ENCODE results near the gene SLC12A4. TPM values are rescaled to one million over a fixed set of nuclear protein-coding genes. Genes with fewer than 3 reads are reported as not detected.

SLC12A4 gene
- total and polyA plus RNA-seq, 2 of the 13 experiments (the other 11 are each of a cell fraction or from before 2014, with no cell fraction given), result 65.1 to 84.3 TPM

- TF ChIP-seq ZBTB43 (CRISPR knock-in tag; conservative IDR thresholded peaks at IDR 0.05) (no peak), HINFP (CRISPR knock-in tag; IDR thresholded peaks at IDR 0.05; ENCODE audit: low read depth) (no peak), NR3C1 (CRISPR knock-in tag; IDR thresholded peaks at IDR 0.05) (no peak), NFIB (CRISPR knock-in tag; IDR thresholded peaks at IDR 0.05; ENCODE audit: borderline replicate concordance) (0 out of 2 replicates have a peak, but pooled peaks have one; percentile 50), ZNF790 (CRISPR knock-in tag; IDR thresholded peaks at IDR 0.05; ENCODE audit: borderline replicate concordance) (no peak), RFXANK (CRISPR knock-in tag; IDR thresholded peaks at IDR 0.05) (no peak), HNF4G (IDR thresholded peaks at IDR 0.05; ENCODE audit: borderline replicate concordance, low read depth, low read length) (no peak), HNF4G (CRISPR knock-in tag; IDR thresholded peaks at IDR 0.05; ENCODE audit: borderline replicate concordance, low read depth) (no peak), AGO2 (optimal IDR thresholded peaks at IDR 0.05; ENCODE audit: low read depth, low read length) (peak; percentile 88), POGK (CRISPR knock-in tag; conservative IDR thresholded peaks at IDR 0.05) (no peak), ZNF382 (CRISPR knock-in tag; IDR thresholded peaks at IDR 0.05; ENCODE audit: borderline replicate concordance) (no peak)
These were observed 17.0 kb downstream of the SLC12A4 start (continued) for GRCh38 chr16:67951485-67951884.
